PC-9 (cell line): ENCODE measurements around the gene PDIA6.

ENCODE experiments used
- CTCF ChIP-seq: fragments of 200-600 bp; sonication (generic); conservative IDR thresholded peaks from 2 replicates; pipeline ENCODE4 v1.6.1; 2017; ENCODE audit warnings: mixed run types, antibody characterized with exemption, mild to moderate bottlenecking, moderate library complexity
- EZH2 ChIP-seq: fragments of 200-600 bp; sonication (generic); IDR thresholded peaks from 2 replicates; pipeline ENCODE4 v1.8.0; 2017; ENCODE audit warnings: antibody characterized with exemption, low read depth

- TF ChIP-seq CTCF (no peak), EZH2 (no peak)
These were observed 21.6 kb upstream of the PDIA6 start for GRCh38 chr2:10834068-10834655.
